ENCODE results near the gene CCDC160.
"Not testable (repeated sequence)": the region's sequence is repeated elsewhere in the genome, so short reads cannot be mapped to it uniquely, and the experiment has no call there.

Gene CCDC160

DNA sequence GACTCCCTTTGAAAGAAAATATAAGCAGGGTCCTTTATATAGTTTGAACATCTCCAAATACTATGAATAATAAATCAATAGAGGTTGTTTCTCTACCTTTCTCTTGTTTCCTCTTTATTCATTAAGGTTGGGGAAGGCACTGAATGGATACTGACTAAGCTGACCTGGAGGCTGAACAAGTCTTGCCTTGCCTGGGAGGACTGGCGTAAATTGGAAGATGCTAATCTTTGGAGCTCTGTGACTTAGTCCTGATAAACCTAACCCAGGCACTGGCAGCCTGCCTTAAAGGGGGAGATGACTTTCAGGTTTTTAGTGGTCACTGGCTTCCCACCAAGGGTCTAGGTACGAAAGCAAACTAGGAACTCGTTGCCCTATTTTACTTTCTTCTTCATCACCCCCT, 10.5 kb downstream of the CCDC160 start:
- H3K4me1 Mint-ChIP-seq = no peaks in the 10 kb centered on the region
- H3K4me3 Mint-ChIP-seq = no peak overlapping the region
- ATAC-seq (replicated peaks; ENCODE audit: extremely low read depth, poor library complexity, severe bottlenecking) = no peak
- H3K27me3 Mint-ChIP-seq = peaks cover 12% of the 10 kb centered on the region
- no peak for DNase-seq (ENCODE audit: low spot score in 2 of 2)
- H3K27ac Mint-ChIP-seq (ENCODE audit: low read depth) = no peak overlapping the region
- H3K36me3 Mint-ChIP-seq (ENCODE audit: insufficient read depth) = no peaks in the 10 kb centered on the region
- no peaks in the 10 kb centered on the region for H3K9me3 Mint-ChIP-seq

- Mint-ChIP-seq H3K27me3 (peaks cover 21% of the 10 kb centered on the region), H3K27ac (ENCODE audit: low read depth) (no peak overlapping the region), H3K36me3 (ENCODE audit: insufficient read depth) (no peaks in the 10 kb centered on the region), H3K4me3 (no peak overlapping the region), H3K9me3 (no peaks in the 10 kb centered on the region), H3K4me1 (no peaks in the 10 kb centered on the region)
- DNase-seq (ENCODE audit: low spot score in 2 of 2) (no peak), ATAC-seq (replicated peaks; ENCODE audit: extremely low read depth, poor library complexity, severe bottlenecking) (no peak)
These were observed 12.3 kb downstream of the CCDC160 start for GRCh38 chrX:134249241-134249640.

- H3K4me3 Mint-ChIP-seq = no peak overlapping the region
- DNase-seq (ENCODE audit: low spot score in 2 of 2) = no peak
- no peak for ATAC-seq (replicated peaks; ENCODE audit: extremely low read depth, poor library complexity, severe bottlenecking)
- no peaks in the 10 kb centered on the region for H3K4me1 Mint-ChIP-seq
- H3K27me3 Mint-ChIP-seq = peaks cover 9% of the 10 kb centered on the region
- H3K27ac Mint-ChIP-seq (ENCODE audit: low read depth) = no peak overlapping the region
- no peaks in the 10 kb centered on the region for H3K36me3 Mint-ChIP-seq (ENCODE audit: insufficient read depth)
- H3K9me3 Mint-ChIP-seq = no peaks in the 10 kb centered on the region
These were observed 14.3 kb downstream of the CCDC160 start for GRCh38 chrX:134251241-134251640.

DNA sequence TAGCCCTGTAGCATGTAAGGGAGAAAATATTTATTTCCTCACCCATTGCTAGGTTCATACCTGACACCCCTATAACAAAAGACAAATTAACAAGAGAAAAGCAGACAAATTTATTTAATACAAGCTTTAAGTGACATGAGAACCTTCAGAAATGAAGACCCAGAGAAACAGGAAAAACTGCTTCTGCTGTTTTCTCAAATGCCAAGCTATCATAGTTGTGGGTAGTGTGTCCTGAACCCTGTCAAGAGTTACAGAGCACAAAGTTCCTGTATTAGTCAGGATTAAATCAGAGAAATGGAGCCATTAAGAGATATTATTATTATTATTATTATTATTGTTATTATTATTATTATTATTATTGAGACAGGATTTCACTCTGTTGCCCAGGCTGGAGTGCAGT, 17.5 kb downstream of the CCDC160 start:
- no peaks in the 10 kb centered on the region for H3K36me3 Mint-ChIP-seq (ENCODE audit: insufficient read depth)
- no peak for ATAC-seq (replicated peaks; ENCODE audit: extremely low read depth, poor library complexity, severe bottlenecking)
- peaks cover 9% of the 10 kb centered on the region for H3K27me3 Mint-ChIP-seq
- H3K4me3 Mint-ChIP-seq = no peak overlapping the region
- no peaks in the 10 kb centered on the region for H3K9me3 Mint-ChIP-seq
- H3K27ac Mint-ChIP-seq (ENCODE audit: low read depth) = no peak overlapping the region
- no peaks in the 10 kb centered on the region for H3K4me1 Mint-ChIP-seq
- no peak for DNase-seq (ENCODE audit: low spot score in 2 of 2)

DNA sequence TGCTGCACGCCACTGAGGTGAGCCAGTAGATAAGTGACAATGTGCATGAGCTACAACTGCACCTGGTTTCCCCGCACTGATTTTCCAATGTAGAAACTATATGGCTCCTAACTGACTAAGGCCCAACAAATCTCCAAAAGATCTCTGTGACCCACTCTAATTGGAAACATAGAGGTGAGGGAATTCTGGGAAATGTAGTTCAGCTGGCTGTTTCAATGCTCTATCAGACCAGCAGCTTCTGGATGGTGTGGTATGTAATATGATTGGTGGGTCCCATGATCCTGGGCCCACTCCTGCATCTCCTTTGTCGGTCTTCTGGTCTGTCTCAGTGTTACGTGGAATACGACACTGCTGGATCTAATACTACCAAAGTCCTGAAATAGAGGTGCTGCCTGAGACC, 18.6 kb downstream of the CCDC160 start:
- Mint-ChIP-seq H3K9me3 (no peaks in the 10 kb centered on the region), H3K36me3 (ENCODE audit: insufficient read depth) (no peaks in the 10 kb centered on the region), H3K4me1 (no peaks in the 10 kb centered on the region), H3K4me3 (no peak overlapping the region), H3K27me3 (peaks cover 9% of the 10 kb centered on the region), H3K27ac (ENCODE audit: low read depth) (no peak overlapping the region)
- no peak for DNase-seq (ENCODE audit: low spot score in 2 of 2)
- no peak for ATAC-seq (replicated peaks; ENCODE audit: extremely low read depth, poor library complexity, severe bottlenecking)

- H3K4me1 Mint-ChIP-seq = no peaks in the 10 kb centered on the region
- no peak overlapping the region for H3K27ac Mint-ChIP-seq (ENCODE audit: low read depth)
- no peak for ATAC-seq (replicated peaks; ENCODE audit: extremely low read depth, poor library complexity, severe bottlenecking)
- no peak overlapping the region for H3K4me3 Mint-ChIP-seq
- H3K27me3 Mint-ChIP-seq = peaks cover 9% of the 10 kb centered on the region
- H3K9me3 Mint-ChIP-seq = no peaks in the 10 kb centered on the region
- H3K36me3 Mint-ChIP-seq (ENCODE audit: insufficient read depth) = no peaks in the 10 kb centered on the region
- no peak for DNase-seq (ENCODE audit: low spot score in 2 of 2)
These were observed 19.7 kb downstream of the CCDC160 start for GRCh38 chrX:134256684-134257083.

GRCh38 chrX:134258202-134258601, 21.2 kb downstream of the CCDC160 start:
- Mint-ChIP-seq H3K27ac (ENCODE audit: low read depth) (no peak overlapping the region), H3K9me3 (no peaks in the 10 kb centered on the region), H3K4me1 (no peaks in the 10 kb centered on the region), H3K36me3 (ENCODE audit: insufficient read depth) (no peaks in the 10 kb centered on the region), H3K4me3 (no peak overlapping the region), H3K27me3 (peaks cover 9% of the 10 kb centered on the region)
- ATAC-seq (replicated peaks; ENCODE audit: extremely low read depth, poor library complexity, severe bottlenecking) (no peak), DNase-seq (ENCODE audit: low spot score in 2 of 2) (no peak)

DNA sequence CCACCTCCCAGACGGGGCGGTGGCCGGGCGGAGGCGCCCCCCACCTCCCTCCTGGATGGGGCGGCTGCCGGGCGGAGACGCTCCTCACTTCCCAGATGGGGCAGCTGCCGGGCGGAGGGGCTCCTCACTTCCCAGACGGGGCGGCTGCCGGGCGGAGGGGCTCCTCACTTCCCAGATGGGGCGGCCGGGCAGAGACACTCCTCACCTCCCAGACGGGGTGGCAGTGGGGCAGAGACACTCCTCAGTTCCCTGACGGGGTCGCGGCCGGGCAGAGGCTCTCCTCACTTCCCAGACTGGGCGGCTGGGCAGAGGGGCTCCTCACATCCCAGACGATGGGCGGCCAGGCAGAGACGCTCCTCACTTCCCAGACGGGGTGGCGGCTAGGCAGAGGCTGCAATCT, 49.0 kb downstream of the CCDC160 start:
- not testable (repeated sequence) for H3K4me3 Mint-ChIP-seq; H3K9me3 Mint-ChIP-seq; H3K4me1 Mint-ChIP-seq; H3K27ac Mint-ChIP-seq (ENCODE audit: low read depth); DNase-seq (ENCODE audit: low spot score in 2 of 2); H3K36me3 Mint-ChIP-seq (ENCODE audit: insufficient read depth); ATAC-seq (replicated peaks; ENCODE audit: extremely low read depth, poor library complexity, severe bottlenecking)
- H3K27me3 Mint-ChIP-seq = peaks cover 19% of the 10 kb centered on the region

- no peak for ATAC-seq (replicated peaks; ENCODE audit: extremely low read depth, poor library complexity, severe bottlenecking)
- DNase-seq (ENCODE audit: low spot score in 2 of 2) = no peak
- Mint-ChIP-seq H3K9me3 (no peaks in the 10 kb centered on the region), H3K27ac (ENCODE audit: low read depth) (no peak overlapping the region), H3K36me3 (ENCODE audit: insufficient read depth) (no peaks in the 10 kb centered on the region), H3K4me1 (no peaks in the 10 kb centered on the region), H3K27me3 (peaks cover 5% of the 10 kb centered on the region), H3K4me3 (no peak overlapping the region)
These were observed 50.4 kb downstream of the CCDC160 start for GRCh38 chrX:134287346-134287745.

- Mint-ChIP-seq H3K27me3 (peaks cover 30% of the 10 kb centered on the region), H3K9me3 (no peaks in the 10 kb centered on the region), H3K4me1 (no peaks in the 10 kb centered on the region), H3K4me3 (no peak overlapping the region), H3K36me3 (ENCODE audit: insufficient read depth) (no peaks in the 10 kb centered on the region), H3K27ac (ENCODE audit: low read depth) (no peak overlapping the region)
- ATAC-seq (replicated peaks; ENCODE audit: extremely low read depth, poor library complexity, severe bottlenecking) (no peak), DNase-seq (ENCODE audit: low spot score in 2 of 2) (no peak)
These were observed 57.6 kb downstream of the CCDC160 start for GRCh38 chrX:134294548-134294947.
